ENCODE data around the gene ZNF662. TPM values are rescaled to one million over a fixed set of nuclear protein-coding genes. Genes with fewer than 3 reads are reported as not detected.

ZNF662 gene
- total RNA-seq, 1 experiment from 2014 or later = not detected

- H3T11ph ChIP-seq (ENCODE audit: low read length) = no peak overlapping the region
- H3K23ac ChIP-seq (ENCODE audit: insufficient read length, low read depth, low read length) = no peak overlapping the region
- H3K4ac ChIP-seq (ENCODE audit: low read depth, low read length) = no peak overlapping the region
- H3K27ac Mint-ChIP-seq = peak overlapping the region in 1 of 3 experiments; percentile 55; a peak in 2 of 7 replicates
- H3K23me2 ChIP-seq (ENCODE audit: insufficient read length, low read depth, low read length, poor library complexity, severe bottlenecking) = no peaks in the 10 kb centered on the region
- WGBS (ENCODE audit: extremely low coverage, insufficient read length, low lambda C conversion rate) = no CpG with 5 or more reads among the region's 8 CpGs
- peaks cover 60 to 70% of the 10 kb centered on the region in 2 experiments for H3K9me3 Mint-ChIP-seq
- H3K9me3 ChIP-seq (ENCODE audit: control insufficient read depth, low read depth, low read length) = peaks cover 39% of the 10 kb centered on the region
- no peak overlapping the region for H2BK120ac ChIP-seq (ENCODE audit: low read depth, low read length, poor library complexity, severe bottlenecking)
- no peak overlapping the region for H3K14ac ChIP-seq (ENCODE audit: insufficient read depth, low read length)
- H3K4me1 ChIP-seq (ENCODE audit: insufficient read depth, low read length) = no peaks in the 10 kb centered on the region
- H4K91ac ChIP-seq (ENCODE audit: insufficient read length, low read depth, low read length) = no peak overlapping the region
- no peak overlapping the region for H4K8ac ChIP-seq (replicated peaks; ENCODE audit: insufficient read length, low read depth, low read length)
- H4K20me1 ChIP-seq (ENCODE audit: control insufficient read depth, insufficient read depth, insufficient read length) = no peaks in the 10 kb centered on the region
- H3K36me3 Mint-ChIP-seq (ENCODE audit: insufficient read depth in 1 of 3, low read depth in 3 of 3) = peaks cover 38 to 60% (median 49%) of the 10 kb centered on the region in 3 experiments
- no peak for TF ChIP-seq CTCF (conservative IDR thresholded peaks at IDR 0.05)
- no peaks in the 10 kb centered on the region for H3K79me1 ChIP-seq (ENCODE audit: insufficient read depth, low read depth, low read length, poor library complexity, severe bottlenecking)
- H2BK5ac ChIP-seq (ENCODE audit: insufficient read length, low read length) = no peak overlapping the region
- no peak overlapping the region for H3K18ac ChIP-seq (ENCODE audit: insufficient read length, low read depth, low read length)
- no peak overlapping the region for H2BK15ac ChIP-seq (ENCODE audit: low read depth, low read length)
- DNase-seq = no peak
- H3K27me3 Mint-ChIP-seq (ENCODE audit: low read depth) = no peaks in the 10 kb centered on the region
- no peak overlapping the region for H3K56ac ChIP-seq (ENCODE audit: insufficient read length, low read depth, low read length)
- no peak overlapping the region for H3K4me3 Mint-ChIP-seq
- no peak overlapping the region for H3K27ac ChIP-seq (ENCODE audit: insufficient read length, low read depth, low read length)
- H2BK20ac ChIP-seq (ENCODE audit: low read depth, low read length, poor library complexity, severe bottlenecking) = no peak overlapping the region
- H2AFZ ChIP-seq (ENCODE audit: low read length) = no peak overlapping the region
- H3K4me1 Mint-ChIP-seq = no peaks in the 10 kb centered on the region
- no peak overlapping the region for H3K9ac ChIP-seq (ENCODE audit: extremely low read depth, insufficient read length, low read length)
- H2BK12ac ChIP-seq (ENCODE audit: insufficient read length, low read depth, low read length) = no peak overlapping the region
- H3K27me3 ChIP-seq (ENCODE audit: insufficient read depth, low read length) = no peaks in the 10 kb centered on the region; the same call in 1 of the 2 replicates
- no peaks in the 10 kb centered on the region for H3K79me2 ChIP-seq (ENCODE audit: insufficient read depth, low read length)
- no peak overlapping the region for H4K5ac ChIP-seq (ENCODE audit: insufficient read length, low read depth, low read length)
- H3K4me2 ChIP-seq (ENCODE audit: insufficient read depth, insufficient read length, low read length) = no peak overlapping the region
- H2AK5ac ChIP-seq (ENCODE audit: insufficient read length, low read length) = no peak overlapping the region
These were observed 9.0 kb downstream of the ZNF662 start for GRCh38 chr3:42914771-42915515.

Measured in H9 (cell line).